Activated B cell treated with CpG ODN at 0.5 μM for 24 hours (primary cell): ENCODE results near the gene XPNPEP3. TPM values are rescaled to one million over a fixed set of nuclear protein-coding genes. Genes with fewer than 3 reads are reported as not detected.
A peak's percentile ranks its signal among the peaks of the same experiment; 100 is the strongest.

Experiments used
- ATAC-seq: fragments of 200-7000 bp; cut with Tn5 transposase; one replicate; pipeline ENCODE4 v1.10.0; 2021; ENCODE audit warnings: low read depth, mild to moderate bottlenecking, moderate library complexity
- CTCF ChIA-PET: fragments of 350-600 bp; sonication (Branson Sonifier 250); formaldehyde crosslinking; loops from one replicate; lab custom pipeline; 2021; ENCODE audit warnings: antibody characterized with exemption; lab: Charles Lee
- POLR2A ChIA-PET: fragments of 350-600 bp; sonication (Branson Sonifier 250); formaldehyde crosslinking; loops from one replicate; lab custom pipeline; 2021; ENCODE audit warnings: antibody characterized with exemption; lab: Charles Lee
- DNase-seq: peaks from one replicate; pipeline ENCODE4 v3.0.0; 2022
- H3K27ac Mint-ChIP-seq: one replicate; pipeline ENCODE4 v1.8.0; 2020; ENCODE audit warnings: mixed read lengths
- H3K27me3 Mint-ChIP-seq: one replicate; pipeline ENCODE4 v1.8.0; 2021; ENCODE audit warnings: mixed read lengths
- H3K36me3 Mint-ChIP-seq: one replicate; pipeline ENCODE4 v1.8.0; 2021; ENCODE audit warnings: low read depth, mixed read lengths
- H3K4me1 Mint-ChIP-seq: one replicate; pipeline ENCODE4 v1.8.0; 2021; ENCODE audit warnings: mixed read lengths
- H3K4me3 Mint-ChIP-seq: one replicate; pipeline ENCODE4 v1.8.0; 2020; ENCODE audit warnings: mild to moderate bottlenecking, mixed read lengths
- H3K9me3 Mint-ChIP-seq: one replicate; pipeline ENCODE4 v1.8.0; 2020; ENCODE audit warnings: mixed read lengths
- CTCF ChIP-seq: fragments of 200-600 bp; IDR thresholded peaks from one replicate; pipeline ENCODE4 v1.8.0; 2022; ENCODE audit warnings: antibody characterized with exemption, mild to moderate bottlenecking
- intact Hi-C: fragments of 100-400 bp; cut with micrococcal nuclease; formaldehyde crosslinking; loops from one replicate; pipeline ENCODE4 v1.15.1; 2024
- total RNA-seq: library from RNA; stranded (reverse); gene quantifications from 2 replicates; pipeline ENCODE4 v1.2.3, GENCODE V29; 2022

The XPNPEP3 gene
- total RNA-seq, 1 donor from 2014 or later: 20.8 TPM

GRCh38 chr22:40853333-40853732, 3.6 kb upstream of the XPNPEP3 start:
- Mint-ChIP-seq H3K27me3 (no peaks in the 10 kb centered on the region), H3K27ac (no peak overlapping the region), H3K4me1 (peaks cover 45% of the 10 kb centered on the region), H3K9me3 (no peaks in the 10 kb centered on the region), H3K4me3 (no peak overlapping the region), H3K36me3 (peaks cover 53% of the 10 kb centered on the region)
- no peak for ATAC-seq
- TF ChIP-seq CTCF: no peak
- ChIA-PET CTCF (no interaction called here), POLR2A (no interaction called here)
- intact Hi-C loops: no loop called here
- DNase-seq: no peak

DNA sequence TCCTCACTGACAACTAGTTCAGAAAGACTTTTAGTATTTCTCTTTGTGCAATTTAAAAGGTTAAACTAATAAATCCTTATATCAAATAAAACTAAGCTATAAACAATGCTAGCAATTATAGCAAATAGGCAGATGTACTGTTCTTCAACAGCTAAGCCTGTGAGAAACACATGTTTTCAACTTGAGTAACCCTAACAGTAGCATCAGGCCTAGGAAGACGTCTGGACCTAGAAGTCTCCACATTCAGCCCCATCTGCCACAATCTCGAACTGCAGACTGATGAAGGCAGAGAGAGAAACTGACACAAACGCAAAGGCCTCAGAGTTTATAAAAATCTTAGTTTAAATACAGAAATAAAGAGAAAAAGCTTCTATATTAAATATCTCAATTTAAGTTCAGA, 3.0 kb upstream of the XPNPEP3 start:
- DNase-seq (no peak), ATAC-seq (no peak)
- H3K4me1 Mint-ChIP-seq: peaks cover 45% of the 10 kb centered on the region
- H3K9me3 Mint-ChIP-seq: no peaks in the 10 kb centered on the region
- H3K27ac Mint-ChIP-seq: no peak overlapping the region
- intact Hi-C loops: no loop called here
- ChIA-PET CTCF (no interaction called here), POLR2A (interaction anchor here (1.1 kb wide), 1 partner anchor 36 kb away, joined by 4 read pairs; no protein-coding TSS in a partner anchor)
- peaks cover 50% of the 10 kb centered on the region for H3K36me3 Mint-ChIP-seq
- no peak for TF ChIP-seq CTCF
- H3K27me3 Mint-ChIP-seq: no peaks in the 10 kb centered on the region
- H3K4me3 Mint-ChIP-seq: no peak overlapping the region

- no peak for TF ChIP-seq CTCF
- peaks cover 38% of the 10 kb centered on the region for H3K36me3 Mint-ChIP-seq
- intact Hi-C loops: no loop called here
- H3K4me3 Mint-ChIP-seq: peak overlapping the region; percentile 98
- H3K9me3 Mint-ChIP-seq: no peaks in the 10 kb centered on the region
- peak overlapping the region; percentile 100 for H3K27ac Mint-ChIP-seq
- ChIA-PET CTCF (interaction anchor here (3.3 kb wide), 1 partner anchor 173 kb away, joined by 13 read pairs; no protein-coding TSS in a partner anchor), POLR2A (interaction anchor here (0.5 to 1.8 kb wide), 7 partner anchors 36 to 1505 kb away, joined by 3 to 9 read pairs (median 6); partner anchors contain the start of genes SLC25A17 and ZC3H7B)
- peaks cover 48% of the 10 kb centered on the region for H3K4me1 Mint-ChIP-seq
- no peaks in the 10 kb centered on the region for H3K27me3 Mint-ChIP-seq
- ATAC-seq (no peak), DNase-seq (no peak)
Measured at GRCh38 chr22:40855071-40855978, 1.6 kb upstream of the XPNPEP3 start.

DNA sequence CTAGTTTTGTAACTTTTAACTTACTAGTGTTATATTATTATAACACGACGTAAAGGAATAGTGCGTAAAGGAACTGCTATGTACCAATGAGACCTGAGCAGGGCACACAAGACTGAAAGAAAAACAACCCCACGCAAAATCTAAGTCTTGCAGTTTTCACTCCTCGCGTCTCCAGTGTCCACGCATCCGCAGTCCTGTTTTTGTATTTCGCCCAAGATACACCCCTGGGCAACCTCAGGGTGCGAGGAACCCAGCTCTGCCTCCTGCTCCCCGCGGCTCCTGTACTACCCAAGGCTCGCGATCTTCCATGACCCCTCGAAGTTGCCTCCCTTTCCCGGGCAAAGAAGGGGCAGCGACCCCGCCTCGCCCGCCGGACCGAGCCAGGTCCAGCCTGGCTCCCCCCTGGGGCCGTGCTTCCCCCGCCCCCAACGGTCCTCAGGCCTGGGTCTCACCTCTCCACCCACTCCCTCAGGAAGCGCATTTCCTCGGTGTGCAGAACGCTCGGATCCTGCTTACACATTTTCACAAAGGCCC, 902 bp upstream of the XPNPEP3 start:
- H3K9me3 Mint-ChIP-seq: no peaks in the 10 kb centered on the region
- intact Hi-C loops: loop anchor here (1.0 to 2.0 kb wide), 10 partner anchors 37 to 613 kb away; partner anchors contain the start of genes ACO2, ADSL, MRTFA and PHF5A
- peak overlapping the region; percentile 98 for H3K4me3 Mint-ChIP-seq
- no peak for TF ChIP-seq CTCF
- H3K27me3 Mint-ChIP-seq: no peaks in the 10 kb centered on the region
- CTCF ChIA-PET: interaction anchor here (2.0 to 3.3 kb wide), 2 partner anchors 43 to 173 kb away, joined by 6 to 13 read pairs; no protein-coding TSS in a partner anchor
- DNase-seq (no peak), ATAC-seq (peak; percentile 19)
- peaks cover 40% of the 10 kb centered on the region for H3K36me3 Mint-ChIP-seq
- peak overlapping the region; percentile 100 for H3K27ac Mint-ChIP-seq
- POLR2A ChIA-PET: interaction anchor here (0.5 to 1.8 kb wide), 16 partner anchors 36 to 1537 kb away, joined by 3 to 18 read pairs (median 6); partner anchors contain the start of genes EP300, MRTFA, PHF5A and RBX1
- H3K4me1 Mint-ChIP-seq: peaks cover 51% of the 10 kb centered on the region
